HepG2 (cell line): ENCODE data around the gene USP27X. TPM values are rescaled to one million over a fixed set of nuclear protein-coding genes. Genes with fewer than 3 reads are reported as not detected.

ENCODE experiments used
- ATAC-seq: fragments of 200-7000 bp; cut with Tn5 transposase; 3 replicates; pipeline ENCODE4 v1.9.1; 2020; ENCODE audit warnings: mild to moderate bottlenecking, moderate library complexity
- BruUV-seq: library from RNA; stranded (reverse); fragments of 400-500 nt; replicated peaks from 2 replicates; lab custom pipeline; 2021; lab: Mats Ljungman, UMichigan
- CTCF ChIA-PET: fragments of 300-600 bp; formaldehyde crosslinking; extraction: SDS; loops from one replicate; lab custom pipeline; 2021; ENCODE audit warnings: low total read pairs, inconsistent platforms, low intra/inter-chr PET ratio; lab: Yijun Ruan, JAX
- POLR2A ChIA-PET: fragments of 350-600 bp; sonication (Branson Sonifier 250); formaldehyde crosslinking; loops from one replicate; lab custom pipeline; 2020; ENCODE audit warnings: antibody characterized with exemption, inconsistent platforms; lab: Yijun Ruan, JAX
- DNase-seq: peaks from one replicate; pipeline ENCODE4 v3.0.0-alpha.2; 2015; ENCODE audit warnings: low spot score
- FAIRE-seq: peaks from 3 replicates; lab custom pipeline; 2011; peaks lifted over from hg19 to GRCh38; lab: Jason Lieb, UNC
- H2AFZ ChIP-seq: one replicate; pipeline ENCODE4 v1.6.1; 2011; ENCODE audit warnings: low read length, inconsistent platforms
- H3K27ac ChIP-seq: fragments of 300-600 bp; 3 replicates; pipeline ENCODE4 v1.8.0; 2011; ENCODE audit warnings: mixed run types, mild to moderate bottlenecking, mixed read lengths, low read length, inconsistent platforms; ENCODE audit not compliant: insufficient read depth; ENCODE audit errors: extremely low read length
- H3K27me3 ChIP-seq, 2 experiments: fragments of 200-600 bp in 1 of 2; 2 replicates in 1 of 2; 3 replicates in 1 of 2; pipeline versions ENCODE4 v1.6.0 to v1.8.0; 2011; ENCODE audit warnings: low read length in 2 of 2, mild to moderate bottlenecking in 2 of 2, moderate library complexity in 2 of 2, inconsistent platforms in 1 of 2; ENCODE audit not compliant: insufficient read depth in 2 of 2, control insufficient read depth in 1 of 2
- H3K36me3 ChIP-seq, 2 experiments: fragments of 200-600 bp in 1 of 2; replicated peaks in 1 of 2; 2 replicates in 1 of 2; 3 replicates in 1 of 2; pipeline versions ENCODE4 v1.5.1 to v1.8.0; 2011; ENCODE audit warnings: low read length in 2 of 2, inconsistent platforms in 1 of 2; ENCODE audit not compliant: insufficient read depth in 2 of 2, control insufficient read depth in 1 of 2
- H3K4me1 ChIP-seq: 2 replicates; pipeline ENCODE4 v1.5.1; 2012; ENCODE audit warnings: low read length, inconsistent platforms; ENCODE audit not compliant: insufficient read depth
- H3K4me2 ChIP-seq: 2 replicates; pipeline ENCODE4 v1.6.0; 2011; ENCODE audit warnings: low read depth, low read length, inconsistent platforms
- H3K4me3 ChIP-seq, 3 experiments: fragments of 200-600 bp in 1 of 3; sonication (generic), shearing (Covaris generic) in 1 of 3; replicated peaks in 1 of 3; 2 replicates each; pipeline ENCODE4 v1.5.1; 2011 to 2016; ENCODE audit warnings: low read length in 3 of 3, inconsistent platforms in 2 of 3, low read depth in 2 of 3, mild to moderate bottlenecking in 2 of 3, control low read depth in 1 of 3, mixed read lengths in 1 of 3; ENCODE audit not compliant: insufficient read depth in 1 of 3
- H3K79me2 ChIP-seq: one replicate; pipeline ENCODE4 v1.6.1; 2011; ENCODE audit warnings: low read length, inconsistent platforms; ENCODE audit not compliant: insufficient read depth
- H3K9ac ChIP-seq: 2 replicates; pipeline ENCODE4 v1.6.0; 2011; ENCODE audit warnings: mild to moderate bottlenecking, low read depth, low read length, inconsistent platforms; ENCODE audit not compliant: insufficient read depth
- H3K9me3 ChIP-seq: 2 replicates; pipeline ENCODE4 v1.5.1; 2012; ENCODE audit warnings: mild to moderate bottlenecking, low read length
- H4K20me1 ChIP-seq: 2 replicates; pipeline ENCODE4 v1.6.0; 2011; ENCODE audit warnings: inconsistent platforms, mild to moderate bottlenecking, low read length, moderate library complexity; ENCODE audit not compliant: insufficient read depth
- LRRFIP1 ChIP-seq: sonication (generic); formaldehyde crosslinking; conservative IDR thresholded peaks from 2 replicates; pipeline ENCODE4 v1.4.0; 2020; ENCODE audit warnings: missing genetic modification reagents
- SMC3 ChIP-seq: IDR thresholded peaks from 2 replicates; pipeline ENCODE4 v1.6.1; 2011; ENCODE audit warnings: low read length, improper control_type of control experiment
- ZNF646 ChIP-seq: sonication (generic); formaldehyde crosslinking; IDR thresholded peaks from 2 replicates; pipeline ENCODE4 v1.9.0; 2021; ENCODE audit warnings: mild to moderate bottlenecking, missing genetic modification reagents
- in situ Hi-C: cut with HindIII; loops from 2 replicates; pipeline ENCODE4 v1.10.0; 2017; ENCODE audit warnings: low pct_unique_long_range_greater_than_20kb; ENCODE audit not compliant: extremely low pct_ligation_motif_present
- intact Hi-C: fragments of 100-400 bp; cut with micrococcal nuclease; formaldehyde crosslinking; loops from one replicate; pipeline ENCODE4 v1.10.0; 2022; ENCODE audit not compliant: unreplicated experiment
- polyA plus RNA-seq, 8 experiments: library from polyadenylated mRNA; depleted of rRNA in 3 of 8; stranded (reverse) in 7 of 8; unstranded in 1 of 8; fragments of >200 nt; fragmentation: Illumina TruSeq in 4 of 8; extraction: Trizol in 4 of 8; gene quantifications; 2 replicates each; pipeline versions ENCODE4 v1.2.1 to v1.2.3, GENCODE V29; 2011 to 2016; ENCODE audit warnings: low read depth in 4 of 8, missing spikeins in 1 of 8, mixed read lengths in 1 of 8; ENCODE audit not compliant: insufficient read depth in 1 of 8
- total RNA-seq, 5 experiments: library from RNA; depleted of rRNA; stranded (reverse); fragments of >200 nt; fragmentation: Illumina TruSeq; extraction: Trizol; gene quantifications; 2 replicates each; pipeline ENCODE4 v1.2.3, GENCODE V29; 2016; ENCODE audit warnings: low read depth in 1 of 5

The USP27X gene
- total and polyA plus RNA-seq, 2 of the 13 experiments (the other 11 are each of a cell fraction or from before 2014, with no cell fraction given) = 7.2 to 9.7 TPM

GRCh38 chrX:49901048-49901447, 21.8 kb downstream of the USP27X start:
- no peak for FAIRE-seq
- CTCF ChIA-PET = no interaction called here

More at GRCh38 chrX:49901048-49901447, 21.8 kb downstream of the USP27X start:
- intact Hi-C loops (no loop called here), in situ Hi-C loops (loop anchor here (25.0 kb wide), 2 partner anchors 139 to 686 kb away; no protein-coding TSS in a partner anchor)
- H3K27ac ChIP-seq = no peak overlapping the region
- BruUV-seq = no TSS peak
- no peaks in the 10 kb centered on the region for H4K20me1 ChIP-seq
- ATAC-seq (no peak), DNase-seq (no peak)
- H3K9ac ChIP-seq = no peak overlapping the region
- TF ChIP-seq SMC3 (no peak), ZNF646 (CRISPR knock-in tag) (no peak), LRRFIP1 (no peak)
- H3K9me3 ChIP-seq = peaks cover 8% of the 10 kb centered on the region; the same call in 1 of the 2 replicates
- POLR2A ChIA-PET = no interaction called here
- no peak overlapping the region for H3K4me2 ChIP-seq
- H2AFZ ChIP-seq = no peak overlapping the region
- H3K27me3 ChIP-seq = no peaks in the 10 kb centered on the region
- H3K79me2 ChIP-seq = no peaks in the 10 kb centered on the region
- H3K4me3 ChIP-seq = no peak overlapping the region
- no peaks in the 10 kb centered on the region for H3K36me3 ChIP-seq
- H3K4me1 ChIP-seq = no peaks in the 10 kb centered on the region
